GM18907 (cell line): ENCODE measurements around the gene MAT1A.
"Not testable (repeated sequence)": the region's sequence is repeated elsewhere in the genome, so short reads cannot be mapped to it uniquely, and the experiment has no call there.

Experiments used
- ATAC-seq: cut with Tn5 transposase; IDR thresholded peaks from one replicate; pipeline ENCODE4 v1.9.1; 2021; ENCODE audit warnings: mild to moderate bottlenecking, moderate library complexity; ENCODE audit not compliant: unreplicated experiment

The MAT1A gene

GRCh38 chr10:80289451-80290287 is at the start of gene MAT1A:
MAT1A (minus strand) TSS chr10:80289658; CDS start chr10:80289423, 235 bp downstream.
- ATAC-seq: no peak

GRCh38 chr10:80333983-80334382 is 44.5 kb upstream of the MAT1A start:
- no peak for ATAC-seq

- ATAC-seq: no peak
These were observed 35.5 kb upstream of the MAT1A start for GRCh38 chr10:80324891-80325364.

- ATAC-seq: no peak
These were observed 34.6 kb upstream of the MAT1A start for GRCh38 chr10:80324086-80324485.

GRCh38 chr10:80323311-80323710 is 33.9 kb upstream of the MAT1A start:
- no peak for ATAC-seq

- no peak for ATAC-seq
These were observed 33.3 kb upstream of the MAT1A start for GRCh38 chr10:80322711-80323110.

GRCh38 chr10:80322158-80322557 is 32.7 kb upstream of the MAT1A start:
- no peak for ATAC-seq

GRCh38 chr10:80321183-80321582 is 31.7 kb upstream of the MAT1A start:
- ATAC-seq: no peak

- ATAC-seq: no peak
These were observed 30.9 kb upstream of the MAT1A start for GRCh38 chr10:80320377-80320776.

GRCh38 chr10:80319725-80320290 is 30.4 kb upstream of the MAT1A start:
- ATAC-seq: no peak

- ATAC-seq: no peak
These were observed 29.9 kb upstream of the MAT1A start for GRCh38 chr10:80319318-80319717.

- no peak for ATAC-seq
These were observed 29.3 kb upstream of the MAT1A start for GRCh38 chr10:80318742-80319141.

GRCh38 chr10:80315391-80315790 is 25.9 kb upstream of the MAT1A start:
- no peak for ATAC-seq

- ATAC-seq: no peak
These were observed 24.1 kb upstream of the MAT1A start for GRCh38 chr10:80313523-80313922.

- ATAC-seq: not testable (repeated sequence)
These were observed 16.5 kb upstream of the MAT1A start for GRCh38 chr10:80305989-80306388.

- no peak for ATAC-seq
These were observed 7.5 kb upstream of the MAT1A start for GRCh38 chr10:80296942-80297341.

GRCh38 chr10:80292607-80293239 is 3.3 kb upstream of the MAT1A start:
- no peak for ATAC-seq

- no peak for ATAC-seq
These were observed 1.2 kb upstream of the MAT1A start for GRCh38 chr10:80290474-80291220.

- no peak for ATAC-seq
These were observed 609 bp downstream of the MAT1A start for GRCh38 chr10:80288849-80289248.

GRCh38 chr10:80284522-80284921 is 4.9 kb downstream of the MAT1A start:
- ATAC-seq: no peak

GRCh38 chr10:80283536-80284199 is 5.8 kb downstream of the MAT1A start:
- no peak for ATAC-seq
